ENCODE measurements around the gene MARCHF4. TPM values are rescaled to one million over a fixed set of nuclear protein-coding genes. Genes with fewer than 3 reads are reported as not detected.

MARCHF4 gene
- polyA plus RNA-seq, 3 donors from 2014 or later, result 0.19 TPM; not detected in 2

GRCh38 chr2:216335252-216335651 is 37.0 kb downstream of the MARCHF4 start:
- H3K9me3 Mint-ChIP-seq, result no peaks in the 10 kb centered on the region
- H3K27me3 Mint-ChIP-seq (ENCODE audit: low read depth in 3 of 3), result peaks cover 0 to 3% (median 1%) of the 10 kb centered on the region in 3 donors
- H3K36me3 Mint-ChIP-seq, result peaks cover 0 to 4% (median 3%) of the 10 kb centered on the region in 3 donors
- no peaks in the 10 kb centered on the region for H3K4me1 Mint-ChIP-seq
- H3K27ac Mint-ChIP-seq, result no peak overlapping the region
- H3K4me3 Mint-ChIP-seq, result no peak overlapping the region
- no peak for DNase-seq

DNA sequence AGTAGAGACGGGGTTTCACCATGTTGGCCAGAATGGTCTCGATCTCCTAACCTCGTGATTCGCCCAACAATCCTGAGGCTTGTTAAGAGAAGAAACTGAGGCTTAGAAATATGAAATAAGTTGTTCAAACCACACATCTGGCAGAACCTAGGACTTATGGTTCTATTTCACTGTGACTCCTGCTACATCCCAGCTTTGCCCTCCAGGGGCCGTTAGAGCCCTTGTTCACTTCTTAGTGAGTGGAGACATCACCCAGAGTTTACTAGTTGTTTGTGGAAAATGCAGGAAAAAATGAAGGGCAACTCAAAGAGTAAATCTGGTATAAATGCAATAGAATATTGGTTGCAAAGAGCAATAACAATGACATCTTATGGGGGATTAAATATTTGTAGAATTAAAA is 43.9 kb downstream of the MARCHF4 start:
- Mint-ChIP-seq H3K9me3 (no peaks in the 10 kb centered on the region), H3K27ac (no peak overlapping the region), H3K36me3 (no peaks in the 10 kb centered on the region), H3K4me1 (no peaks in the 10 kb centered on the region), H3K4me3 (no peak overlapping the region), H3K27me3 (ENCODE audit: low read depth in 3 of 3) (no peaks in the 10 kb centered on the region)
- DNase-seq, result peak in 1 of 3 donors; percentile 22

GRCh38 chr2:216327447-216327935 is 44.8 kb downstream of the MARCHF4 start:
- H3K4me1 Mint-ChIP-seq, result no peaks in the 10 kb centered on the region
- no peaks in the 10 kb centered on the region for H3K36me3 Mint-ChIP-seq
- DNase-seq, result no peak
- no peak overlapping the region for H3K4me3 Mint-ChIP-seq
- H3K27ac Mint-ChIP-seq, result no peak overlapping the region
- no peaks in the 10 kb centered on the region for H3K27me3 Mint-ChIP-seq (ENCODE audit: low read depth in 3 of 3)
- no peaks in the 10 kb centered on the region for H3K9me3 Mint-ChIP-seq

Other genes starting within 250 kb of the MARCHF4 start
- 10 to 100 TPM; 15.1 to 34.6 (median 15.2) TPM for gene SMARCAL1, start 40.0 kb upstream of the MARCHF4 start, polyA plus RNA-seq
- gene RPL37A, start 126.4 kb upstream of the MARCHF4 start, polyA plus RNA-seq, result 1,000 to 10,000 TPM in 2 of 3 donors, 100 to 1,000 TPM in 1; 866 to 2,929 (median 2,010) TPM